Left lobe of liver (tissue), 2 donors: Measurements from ENCODE around the gene SLC9C2. TPM values are rescaled to one million over a fixed set of nuclear protein-coding genes. Genes with fewer than 3 reads are reported as not detected.
"Not testable (repeated sequence)": the region's sequence is repeated elsewhere in the genome, so short reads cannot be mapped to it uniquely, and the experiment has no call there.

Source experiments
- ATAC-seq: fragments of 200-7000 bp; cut with Tn5 transposase; one replicate; pipeline ENCODE4 v1.9.1; 2020; ENCODE audit warnings: mild to moderate bottlenecking, moderate library complexity
- DNase-seq: peaks from one replicate; pipeline ENCODE4 v3.0.0-alpha.2; 2020; ENCODE audit warnings: low spot score
- total RNA-seq: library from RNA; stranded (reverse); gene quantifications from one replicate; pipeline ENCODE4 v1.2.1, GENCODE V29; 2021
- donor health status: DM: no; HTN: no; CAD: no; lungs with moderate emphysema.
- donor health status: DM: no; HTN: yes; CAD: no.

Gene SLC9C2
- total RNA-seq, 1 donor from 2014 or later = not detected

DNA sequence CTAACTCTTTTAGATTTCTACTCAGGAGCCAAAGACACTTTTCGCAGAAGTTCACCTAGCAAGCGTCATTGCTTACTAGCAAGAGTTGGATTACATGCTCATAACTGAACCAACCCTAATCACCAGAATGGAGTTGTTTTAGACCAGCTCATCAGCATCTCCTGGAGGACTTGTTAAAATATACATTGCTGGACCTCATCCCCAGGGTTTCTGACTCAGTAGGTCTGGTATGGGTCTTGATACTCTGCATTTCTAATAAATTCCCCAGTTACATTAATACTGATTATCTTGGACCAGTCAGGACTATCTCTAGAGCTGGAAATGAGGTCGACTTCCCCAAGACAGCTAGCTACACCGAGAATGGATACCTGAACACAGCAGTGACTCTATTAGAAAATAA, 135.4 kb downstream of the SLC9C2 start:
- DNase-seq = no peak
- no peak for ATAC-seq

DNA sequence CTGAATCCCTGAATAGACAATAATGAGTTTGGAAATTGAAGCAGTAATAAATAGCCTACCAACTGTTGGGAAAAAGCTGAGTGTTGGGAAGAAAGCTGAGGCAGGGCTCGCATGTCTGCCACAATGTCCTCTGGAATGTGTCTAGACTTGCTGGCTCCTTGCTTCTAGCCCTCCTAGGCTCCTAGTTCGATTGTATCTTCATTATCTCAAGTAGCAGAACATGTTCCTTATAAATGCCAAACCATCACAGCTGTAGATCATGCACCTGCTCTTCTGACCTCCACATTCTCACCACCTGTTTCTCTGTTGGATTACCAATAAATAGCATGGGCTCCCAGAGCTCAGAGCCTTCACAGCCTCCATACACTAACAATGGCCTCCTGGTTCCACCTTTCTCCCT, 138.7 kb downstream of the SLC9C2 start:
- DNase-seq, ATAC-seq: not testable (repeated sequence)

DNA sequence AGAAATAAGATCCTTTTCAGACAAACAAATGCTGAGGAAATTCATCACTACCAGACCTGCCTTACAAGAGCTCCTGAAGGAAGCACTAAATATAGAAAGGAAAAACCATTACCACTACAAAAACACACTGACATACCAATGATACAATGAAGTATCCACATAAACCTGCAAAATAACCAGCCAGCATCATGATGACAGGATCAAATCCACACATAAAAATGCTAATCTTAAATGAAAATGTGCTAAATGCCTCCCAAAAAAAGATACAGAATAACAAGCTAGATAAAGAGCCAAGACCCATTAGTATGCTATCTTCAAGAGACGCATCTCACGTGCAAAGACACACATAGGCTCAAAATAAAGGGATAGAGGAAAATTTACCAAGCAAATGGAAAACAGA, 140.2 kb downstream of the SLC9C2 start:
- ATAC-seq, DNase-seq: not testable (repeated sequence)

DNA sequence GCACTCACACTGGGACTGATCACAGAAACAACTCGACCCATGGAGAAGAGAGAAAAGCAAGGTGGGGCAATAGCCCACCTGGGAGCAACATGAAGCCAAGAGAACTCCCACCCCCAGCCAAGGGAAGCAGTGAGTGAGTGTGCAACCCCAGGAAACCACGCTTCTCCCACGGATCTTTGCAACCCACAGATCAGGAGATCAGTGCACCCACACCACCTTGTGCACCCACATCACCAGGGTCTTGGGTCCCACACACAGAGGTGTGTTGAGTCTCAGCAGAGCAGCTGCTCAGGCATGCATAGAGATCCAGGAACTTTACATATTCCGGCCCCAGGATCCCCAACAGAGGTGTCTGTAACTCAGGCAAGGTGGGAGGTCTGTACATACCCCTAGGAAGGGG, 143.0 kb downstream of the SLC9C2 start:
- ATAC-seq (no peak), DNase-seq (no peak)

DNA sequence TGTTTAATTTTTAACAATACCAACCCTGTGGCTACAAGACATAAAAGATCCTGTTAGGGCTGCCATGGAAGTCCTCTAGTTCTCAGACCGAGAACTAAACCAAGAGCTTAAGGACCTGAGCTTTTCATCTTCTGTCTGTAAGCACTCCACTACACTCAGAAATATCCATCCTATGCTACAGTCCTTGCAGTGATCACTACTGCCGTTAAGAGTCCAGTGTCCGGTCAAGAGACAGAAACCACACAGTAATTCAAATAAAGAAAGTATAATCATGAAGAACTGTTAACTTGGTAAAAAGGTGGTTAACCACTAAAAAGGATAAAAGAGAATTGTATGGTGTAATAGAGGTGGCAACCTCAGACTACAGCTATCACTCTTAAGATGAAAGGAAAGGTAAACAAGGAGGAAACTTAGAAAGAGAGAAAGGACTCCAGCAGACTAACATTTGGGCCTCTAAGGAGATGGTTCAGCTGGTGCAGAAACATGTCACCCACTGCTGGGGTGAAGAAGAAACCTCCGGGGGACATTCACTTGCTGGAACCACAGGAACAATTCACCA, 147.8 kb downstream of the SLC9C2 start:
- DNase-seq = no peak

DNA sequence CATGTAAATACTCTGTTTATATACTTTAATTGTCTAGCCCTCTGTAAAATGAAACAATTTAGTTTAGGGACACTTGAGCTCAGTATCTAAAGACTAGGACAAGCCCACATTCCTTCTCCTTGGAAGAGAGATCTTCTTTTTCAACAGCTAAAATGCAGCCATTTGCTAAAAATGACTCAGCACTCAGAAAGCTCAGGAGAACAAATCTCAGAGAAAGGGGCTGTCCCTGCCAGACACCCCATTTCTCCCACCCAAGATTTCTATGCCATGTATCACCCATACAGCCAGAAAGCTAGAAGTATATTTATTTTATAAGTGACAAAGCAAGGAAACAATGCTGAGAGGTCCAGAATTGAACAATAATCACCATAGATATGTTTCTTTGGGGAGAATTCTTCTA, 148.9 kb downstream of the SLC9C2 start:
- ATAC-seq = no peak
- no peak for DNase-seq

More for the DNA sequence above, 147.8 kb downstream of the SLC9C2 start:
- no peak for ATAC-seq

DNA sequence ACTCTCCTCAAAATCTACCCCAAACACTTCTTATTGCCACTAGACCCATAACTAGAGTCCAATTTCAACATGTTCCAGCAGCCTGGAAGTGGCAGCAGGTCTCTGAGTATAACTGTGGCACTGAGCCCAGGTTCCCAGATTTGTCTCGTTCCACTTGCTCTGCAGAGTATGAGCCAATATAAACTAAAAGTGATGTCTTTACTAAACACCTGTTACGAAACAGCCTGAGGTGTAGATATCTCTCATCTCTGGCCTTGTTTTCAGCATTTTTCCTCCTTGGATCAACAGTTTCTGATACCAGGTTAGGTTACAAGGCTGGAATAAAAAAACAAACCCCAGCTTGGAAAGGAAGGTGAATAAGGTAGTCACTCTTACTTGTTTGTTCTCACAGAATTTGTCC, 150.9 kb downstream of the SLC9C2 start:
- DNase-seq = peak; percentile 92
- ATAC-seq = peak; percentile 94

Other genes starting within 250 kb of the SLC9C2 start
- gene PRDX6, start 125.7 kb downstream of the SLC9C2 start, total RNA-seq = 477 TPM
- not detected for gene TEX50, start 32.3 kb upstream of the SLC9C2 start, total RNA-seq
- gene ANKRD45, start 66.8 kb upstream of the SLC9C2 start, total RNA-seq = not detected
- 13.2 TPM for gene KLHL20, start 111.9 kb upstream of the SLC9C2 start, total RNA-seq
- 11.1 TPM for gene DARS2, start 221.6 kb upstream of the SLC9C2 start, total RNA-seq
- 1.1 TPM for gene CENPL, start 221.8 kb upstream of the SLC9C2 start, total RNA-seq